BJ (cell line): ENCODE measurements around the gene BCAR1. TPM values are rescaled to one million over a fixed set of nuclear protein-coding genes. Genes with fewer than 3 reads are reported as not detected.

Experiments used
- CTCF ChIA-PET: fragments of 350-600 bp; formaldehyde crosslinking; extraction: SDS; loops from one replicate; lab custom pipeline; 2021; ENCODE audit warnings: antibody characterized with exemption, inconsistent platforms; lab: Yijun Ruan, JAX
- POLR2A ChIA-PET: fragments of 300-600 bp; sonication (Branson Sonifier 250); formaldehyde crosslinking; extraction: SDS; loops from one replicate; lab custom pipeline; 2021; ENCODE audit warnings: antibody characterized with exemption; lab: Charles Lee
- DNase-seq: peaks from one replicate; pipeline ENCODE4 v3.0.0-alpha.2; 2011; ENCODE audit warnings: low read depth
- H3K27me3 ChIP-seq: 2 replicates; pipeline ENCODE4 v1.6.0; 2011; ENCODE audit warnings: low read length; ENCODE audit not compliant: control insufficient read depth, insufficient read depth
- H3K36me3 ChIP-seq: 2 replicates; pipeline ENCODE4 v1.5.1; 2011; ENCODE audit warnings: low read length; ENCODE audit not compliant: control insufficient read depth, insufficient read depth
- H3K4me3 ChIP-seq: 2 replicates; pipeline ENCODE4 v1.5.1; 2011; ENCODE audit warnings: low read depth, mild to moderate bottlenecking, control low read depth, low read length
- polyA minus RNA-seq: library from RNA; depleted of rRNA, polyadenylated mRNA; stranded (reverse); fragments of >200 nt; gene quantifications from 2 replicates; pipeline ENCODE4 v1.2.3, GENCODE V29; 2011; rRNA and poly(A)+ RNA removed
- polyA plus RNA-seq: library from polyadenylated mRNA; depleted of rRNA; stranded (reverse); fragments of >200 nt; gene quantifications from 2 replicates; pipeline ENCODE4 v1.2.3, GENCODE V29; 2011; rRNA removed
- TF ChIP-seq, protein P1 (sequence below): IDR thresholded peaks from 2 replicates; pipeline ENCODE4 v1.5.1; 2011; ENCODE audit warnings: low read depth, mild to moderate bottlenecking, control low read depth, inconsistent platforms, low read length, moderate library complexity; ENCODE audit not compliant: insufficient read depth

Gene BCAR1
- 28.9 and 57.3 TPM in 2 replicates for polyA plus RNA-seq
- polyA minus RNA-seq = 26.4 and 33.4 TPM in 2 replicates

DNA sequence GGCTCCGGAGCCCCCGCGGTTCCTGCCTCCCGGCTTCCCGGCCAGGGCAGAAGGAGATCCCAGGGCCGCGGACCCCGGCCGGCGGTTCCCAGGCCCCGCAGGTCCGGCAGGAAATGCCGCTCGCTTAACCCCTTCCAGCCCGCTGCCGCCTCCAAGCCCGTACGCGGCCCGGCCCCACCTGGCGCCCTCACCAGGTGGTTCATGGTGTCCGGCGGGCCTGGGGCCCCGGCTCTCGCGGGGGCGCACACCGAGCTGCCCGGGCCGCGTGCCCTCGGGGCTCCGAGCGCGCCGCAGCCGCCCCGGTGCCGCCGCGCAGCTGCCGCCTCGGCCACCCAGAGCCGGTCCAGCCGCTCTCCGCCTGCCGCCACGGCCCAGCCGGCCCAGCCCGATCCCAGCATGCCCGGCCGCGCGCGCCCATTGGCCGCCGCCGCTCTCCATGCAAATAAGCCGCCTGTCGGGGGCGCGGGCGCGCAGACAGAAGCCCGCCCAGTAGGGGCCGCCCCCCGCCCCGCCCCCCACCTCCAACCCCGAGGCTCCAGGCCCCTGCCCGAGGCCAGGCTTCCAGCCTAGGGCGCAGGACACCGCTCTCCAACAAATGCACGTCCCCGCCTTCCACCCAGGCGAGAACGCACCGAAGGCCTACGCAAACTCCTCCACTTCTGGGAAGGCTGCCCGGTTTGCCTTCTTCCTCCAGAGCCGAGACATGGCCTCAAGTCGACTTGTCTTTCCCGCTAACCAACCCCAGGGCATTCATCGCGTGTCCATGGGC, at the start of gene BCAR1:
TSS of gene BCAR1 (minus strand) at position 345 of the 769 bp plus-strand sequence. CDS start at position 203, 142 bp downstream.
- Histone ChIP-seq H3K36me3 (peaks cover 9% of the 10 kb centered on the region), H3K4me3 (peak within 1 kb of the TSS; percentile 84), H3K27me3 (no peaks in the 10 kb centered on the region)
- ChIA-PET POLR2A (interaction anchor here (0.5 kb wide), 1 partner anchor 403 kb away, joined by 5 read pairs; no protein-coding TSS in a partner anchor), CTCF (interaction anchor here (0.5 to 1.5 kb wide), 4 partner anchors 35 to 143 kb away, joined by 3 to 4 read pairs (median 3); no protein-coding TSS in a partner anchor)
- peak; percentile 71 for DNase-seq
- TF ChIP-seq, protein P1, sequence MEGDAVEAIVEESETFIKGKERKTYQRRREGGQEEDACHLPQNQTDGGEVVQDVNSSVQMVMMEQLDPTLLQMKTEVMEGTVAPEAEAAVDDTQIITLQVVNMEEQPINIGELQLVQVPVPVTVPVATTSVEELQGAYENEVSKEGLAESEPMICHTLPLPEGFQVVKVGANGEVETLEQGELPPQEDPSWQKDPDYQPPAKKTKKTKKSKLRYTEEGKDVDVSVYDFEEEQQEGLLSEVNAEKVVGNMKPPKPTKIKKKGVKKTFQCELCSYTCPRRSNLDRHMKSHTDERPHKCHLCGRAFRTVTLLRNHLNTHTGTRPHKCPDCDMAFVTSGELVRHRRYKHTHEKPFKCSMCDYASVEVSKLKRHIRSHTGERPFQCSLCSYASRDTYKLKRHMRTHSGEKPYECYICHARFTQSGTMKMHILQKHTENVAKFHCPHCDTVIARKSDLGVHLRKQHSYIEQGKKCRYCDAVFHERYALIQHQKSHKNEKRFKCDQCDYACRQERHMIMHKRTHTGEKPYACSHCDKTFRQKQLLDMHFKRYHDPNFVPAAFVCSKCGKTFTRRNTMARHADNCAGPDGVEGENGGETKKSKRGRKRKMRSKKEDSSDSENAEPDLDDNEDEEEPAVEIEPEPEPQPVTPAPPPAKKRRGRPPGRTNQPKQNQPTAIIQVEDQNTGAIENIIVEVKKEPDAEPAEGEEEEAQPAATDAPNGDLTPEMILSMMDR = no peak

DNA sequence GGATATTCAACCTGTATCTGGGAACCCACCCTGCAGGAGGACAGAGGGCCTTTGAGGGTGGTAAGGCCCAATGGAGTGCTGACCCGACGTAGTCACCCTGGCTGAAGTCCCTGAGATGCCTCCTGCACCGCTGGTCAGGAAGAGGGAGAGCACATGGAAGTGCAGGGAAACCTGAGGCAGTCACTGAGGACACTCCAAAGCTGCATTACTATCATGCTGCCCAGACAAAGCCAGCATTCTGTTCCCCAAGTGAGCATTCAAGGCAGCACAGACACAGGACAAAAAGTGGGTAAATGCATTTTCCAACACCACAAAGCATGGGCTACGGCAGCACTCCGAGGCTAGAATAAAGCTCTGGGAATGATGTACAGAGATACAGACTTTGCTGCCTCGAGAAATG, 46.8 kb upstream of the BCAR1 start:
- TF ChIP-seq, protein P1 = no peak
- DNase-seq = no peak
- ChIA-PET POLR2A (no interaction called here), CTCF (no interaction called here)
- H3K4me3 ChIP-seq = no peak overlapping the region
- peaks cover 3% of the 10 kb centered on the region for H3K36me3 ChIP-seq
- H3K27me3 ChIP-seq = no peaks in the 10 kb centered on the region

- CTCF ChIA-PET = interaction anchor here (0.9 kb wide), 1 partner anchor 17 kb away, joined by 4 read pairs; no protein-coding TSS in a partner anchor
- TF ChIP-seq, protein P1 = no peak
- Histone ChIP-seq H3K4me3 (no peak overlapping the region), H3K36me3 (peaks cover 3% of the 10 kb centered on the region), H3K27me3 (no peaks in the 10 kb centered on the region)
- POLR2A ChIA-PET = no interaction called here
- no peak for DNase-seq
Observed at GRCh38 chr16:75296606-75297005, 45.2 kb upstream of the BCAR1 start.

DNA sequence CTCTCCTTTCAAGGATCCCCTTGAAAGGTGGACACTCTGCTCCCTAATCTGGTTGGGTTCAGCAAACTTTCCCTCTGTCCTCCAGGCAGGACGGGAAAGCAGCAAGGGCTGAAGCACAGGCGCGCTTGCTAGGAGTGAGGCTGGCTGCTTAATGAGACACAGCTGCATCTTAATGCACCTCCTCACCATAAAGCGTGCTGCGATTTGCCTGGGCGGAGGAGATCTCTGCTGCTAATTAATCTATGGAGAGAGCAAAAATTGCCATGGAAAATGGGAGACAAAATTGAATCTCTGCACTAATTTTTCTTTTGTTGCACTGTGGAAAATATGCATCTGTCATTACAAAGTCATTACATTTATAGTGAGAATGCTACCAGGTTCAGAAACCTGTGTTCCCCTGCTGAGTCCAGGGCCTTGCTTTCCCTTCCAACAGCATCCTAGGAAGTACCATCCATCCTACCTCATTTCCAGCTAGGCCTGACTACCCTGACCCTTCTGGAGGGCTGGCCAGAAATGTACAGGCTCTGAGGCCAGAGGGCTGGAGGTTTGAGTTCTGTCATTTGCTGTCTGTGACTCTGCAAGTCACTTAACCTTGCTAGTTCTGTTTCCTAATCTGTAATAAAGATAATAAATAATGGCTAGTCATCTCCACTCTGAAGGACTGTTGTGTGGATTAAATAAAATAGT, 43.5 kb upstream of the BCAR1 start:
- no peak overlapping the region for H3K4me3 ChIP-seq
- TF ChIP-seq, protein P1 = no peak
- ChIA-PET CTCF (interaction anchor here (0.7 to 1.2 kb wide), 5 partner anchors 10 to 61 kb away, joined by 3 to 6 read pairs (median 3); no protein-coding TSS in a partner anchor), POLR2A (interaction anchor here (0.6 kb wide), 1 partner anchor 21 kb away, joined by 4 read pairs; no protein-coding TSS in a partner anchor)
- peaks cover 3% of the 10 kb centered on the region for H3K36me3 ChIP-seq
- no peak for DNase-seq
- no peaks in the 10 kb centered on the region for H3K27me3 ChIP-seq

DNA sequence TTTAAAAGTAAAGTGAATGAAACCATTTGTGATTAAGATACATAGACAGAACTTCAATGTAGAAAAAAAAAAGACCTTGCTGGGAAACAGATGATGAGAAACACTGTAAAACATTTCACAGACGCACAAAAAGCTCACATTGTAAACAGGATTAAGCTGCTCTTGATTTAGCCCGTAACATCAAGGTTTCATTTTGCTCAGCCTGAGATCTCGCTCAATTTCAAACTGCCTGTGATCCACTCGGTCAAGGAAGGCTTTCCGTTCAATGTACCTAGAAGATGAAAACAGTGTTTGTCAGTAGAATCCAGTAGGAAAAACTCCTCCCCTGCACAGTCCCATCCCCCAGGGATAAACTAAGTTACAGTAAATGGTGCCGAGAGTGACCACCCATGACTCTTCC, 42.3 kb upstream of the BCAR1 start:
- no peak for DNase-seq
- TF ChIP-seq, protein P1 = no peak
- Histone ChIP-seq H3K36me3 (peaks cover 3% of the 10 kb centered on the region), H3K4me3 (no peak overlapping the region), H3K27me3 (no peaks in the 10 kb centered on the region)
- CTCF ChIA-PET = interaction anchor here (0.7 to 1.8 kb wide), 5 partner anchors 12 to 93 kb away, joined by 3 to 6 read pairs (median 5); no protein-coding TSS in a partner anchor
- POLR2A ChIA-PET = interaction anchor here (0.6 kb wide), 1 partner anchor 39 kb away, joined by 7 read pairs; no protein-coding TSS in a partner anchor
